Forelimb muscle (tissue), 1 donor: Measurements from ENCODE around the gene PPT2. TPM values are rescaled to one million over a fixed set of nuclear protein-coding genes. Genes with fewer than 3 reads are reported as not detected.
"Not testable (repeated sequence)": the region's sequence is repeated elsewhere in the genome, so short reads cannot be mapped to it uniquely, and the experiment has no call there.

ENCODE experiments used
- DNase-seq: peaks from one replicate; pipeline ENCODE4 v3.0.0-alpha.2; 2013; ENCODE audit warnings: low read depth
- polyA plus RNA-seq: library from polyadenylated mRNA; unstranded; fragments of 120-200 nt; gene quantifications from one replicate; pipeline ENCODE4 v1.2.1, GENCODE V29; 2013; ENCODE audit not compliant: insufficient read length

The PPT2 gene
- polyA plus RNA-seq, 1 donor: 34.6 TPM

GRCh38 chr6:32127409-32127716 is 26.6 kb upstream of the PPT2 start:
- no peak for DNase-seq

GRCh38 chr6:32127717-32128592 is 26.0 kb upstream of the PPT2 start, which contains the start of gene ATF6B:
TSS of gene ATF6B (minus strand) at chr6:32128246. CDS start at chr6:32128207, 39 bp downstream.
- DNase-seq: peak; percentile 99

GRCh38 chr6:32128751-32129296 is 25.1 kb upstream of the PPT2 start:
- DNase-seq: no peak

DNA sequence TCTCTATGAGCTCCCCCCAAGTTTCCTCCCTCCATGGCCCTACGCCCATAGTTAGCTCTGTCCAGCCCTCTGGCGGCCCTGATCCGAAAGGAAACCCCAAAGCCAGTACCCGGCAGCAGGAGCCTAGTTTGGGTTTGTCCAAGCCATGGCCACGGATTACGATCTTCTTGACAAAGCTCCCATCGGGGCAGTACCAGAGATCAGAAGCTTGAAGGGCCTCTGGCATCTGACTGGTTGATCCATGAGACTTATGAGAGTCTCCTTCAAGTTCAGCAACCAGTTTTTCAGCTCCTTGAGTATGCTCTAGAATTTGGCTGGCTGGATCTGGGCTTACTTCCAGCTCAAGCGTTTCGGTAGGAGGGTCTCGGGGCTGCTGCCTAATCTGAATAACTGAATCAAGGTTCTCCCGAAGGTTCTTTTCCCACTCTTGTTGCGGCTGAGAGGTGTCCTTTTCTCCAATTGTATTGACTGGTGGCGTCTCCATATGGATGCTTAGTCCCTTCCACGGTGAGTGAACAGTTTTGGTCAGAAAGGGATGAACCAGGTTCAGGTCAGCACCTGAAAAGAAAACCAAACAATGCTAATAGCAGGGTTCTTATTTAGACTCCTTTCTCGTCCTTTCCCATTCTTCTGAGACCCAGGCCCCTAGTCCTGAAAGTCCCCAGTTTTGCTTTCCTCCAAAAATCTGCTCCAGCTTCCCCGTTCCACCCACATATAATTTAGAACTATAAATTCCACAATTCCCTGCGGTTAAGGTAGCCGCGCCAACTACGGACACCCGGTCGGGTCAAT is 24.4 kb upstream of the PPT2 start:
- DNase-seq: no peak

- DNase-seq: no peak
Measured at GRCh38 chr6:32131439-32131948, 22.4 kb upstream of the PPT2 start.

DNA sequence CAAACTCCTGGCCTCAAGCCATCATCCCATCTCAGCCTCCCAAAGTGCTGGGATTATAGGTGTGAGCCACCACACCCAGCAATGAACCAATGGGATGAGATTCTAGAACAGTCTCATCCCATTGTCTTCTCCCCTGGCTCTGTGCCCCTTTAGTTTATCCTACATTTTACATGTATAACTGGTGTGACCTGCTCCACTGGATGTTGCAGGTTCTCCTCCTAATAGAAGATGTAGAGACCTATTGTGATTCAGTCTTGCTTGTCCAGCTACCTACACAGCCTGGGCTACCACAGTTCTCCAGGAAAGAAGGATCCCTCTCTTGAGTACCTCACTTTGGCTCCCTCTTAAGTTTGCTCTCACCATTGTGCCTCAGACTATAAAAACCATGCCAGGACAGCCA is 21.8 kb upstream of the PPT2 start:
- DNase-seq: no peak

GRCh38 chr6:32133786-32134185 is 20.2 kb upstream of the PPT2 start:
- DNase-seq: no peak

DNA sequence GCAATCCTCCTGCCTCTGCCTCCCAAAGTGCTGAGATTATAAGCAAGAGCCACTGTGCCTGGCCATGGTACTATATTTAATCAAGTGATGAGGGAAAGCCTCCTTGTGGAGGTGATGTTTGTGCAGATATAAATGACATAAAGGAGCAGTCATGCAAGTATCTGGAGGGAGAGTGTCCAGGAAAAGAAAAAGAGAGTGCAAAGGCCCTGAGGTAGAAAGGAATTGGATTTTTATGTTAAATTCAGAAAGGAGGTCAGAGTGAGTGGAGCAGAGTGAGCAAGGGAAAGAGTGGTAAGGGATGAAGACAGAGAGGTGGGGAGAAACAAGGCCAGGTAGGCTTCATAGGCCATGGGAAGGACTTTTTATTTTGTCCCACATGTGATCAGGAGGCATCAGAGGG is 16.5 kb upstream of the PPT2 start:
- DNase-seq: no peak

DNA sequence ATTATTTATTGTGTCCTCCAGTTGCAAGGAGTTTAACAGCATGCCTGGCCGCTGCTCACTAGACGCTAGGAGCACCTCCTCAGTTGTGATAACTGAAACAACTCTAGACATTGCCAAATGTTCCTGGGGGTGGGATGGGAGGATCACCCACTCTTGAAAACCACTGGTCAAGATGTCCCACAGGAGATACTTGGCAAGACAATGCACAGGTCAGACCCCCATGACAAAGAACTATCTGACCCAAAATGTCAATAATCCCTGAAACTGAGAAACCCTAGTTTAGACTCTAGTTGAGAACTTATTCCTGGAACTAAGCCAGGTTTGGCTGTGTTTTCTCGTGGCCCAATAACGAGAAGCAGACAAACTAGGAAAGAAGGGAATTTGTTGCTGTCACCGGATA is 14.4 kb upstream of the PPT2 start:
- no peak for DNase-seq

- DNase-seq: no peak
Measured at GRCh38 chr6:32140420-32141046, 13.4 kb upstream of the PPT2 start.

GRCh38 chr6:32144238-32144637 is 9.7 kb upstream of the PPT2 start:
- DNase-seq: not testable (repeated sequence)

DNA sequence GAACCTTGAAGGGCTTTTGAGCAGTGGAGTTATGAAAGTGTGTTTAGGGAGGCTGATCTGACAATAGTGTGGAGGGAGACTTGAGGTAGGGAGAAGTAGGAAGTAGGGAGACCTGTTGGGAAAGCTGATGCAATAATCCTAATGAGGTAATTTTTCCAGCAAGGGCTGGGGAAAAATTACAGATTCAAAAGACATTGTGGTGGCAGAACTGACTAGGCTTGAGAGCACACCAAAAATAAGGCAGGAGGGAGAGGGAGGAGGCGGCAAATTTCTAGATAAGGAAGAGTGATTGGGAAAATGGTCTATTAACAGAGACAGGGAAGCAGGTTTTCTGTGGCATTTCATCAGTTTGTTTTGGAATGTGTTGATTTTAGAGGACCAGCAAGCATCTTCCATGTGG is 7.7 kb upstream of the PPT2 start:
- DNase-seq: no peak

GRCh38 chr6:32146687-32147086 is 7.3 kb upstream of the PPT2 start:
- DNase-seq: no peak

GRCh38 chr6:32147401-32148132 is 6.4 kb upstream of the PPT2 start:
- no peak for DNase-seq

GRCh38 chr6:32148289-32149091 is 5.5 kb upstream of the PPT2 start:
- no peak for DNase-seq

- no peak for DNase-seq
Measured at GRCh38 chr6:32149092-32149755, 4.7 kb upstream of the PPT2 start.

- no peak for DNase-seq
Measured at GRCh38 chr6:32149932-32150870, 3.7 kb upstream of the PPT2 start.

DNA sequence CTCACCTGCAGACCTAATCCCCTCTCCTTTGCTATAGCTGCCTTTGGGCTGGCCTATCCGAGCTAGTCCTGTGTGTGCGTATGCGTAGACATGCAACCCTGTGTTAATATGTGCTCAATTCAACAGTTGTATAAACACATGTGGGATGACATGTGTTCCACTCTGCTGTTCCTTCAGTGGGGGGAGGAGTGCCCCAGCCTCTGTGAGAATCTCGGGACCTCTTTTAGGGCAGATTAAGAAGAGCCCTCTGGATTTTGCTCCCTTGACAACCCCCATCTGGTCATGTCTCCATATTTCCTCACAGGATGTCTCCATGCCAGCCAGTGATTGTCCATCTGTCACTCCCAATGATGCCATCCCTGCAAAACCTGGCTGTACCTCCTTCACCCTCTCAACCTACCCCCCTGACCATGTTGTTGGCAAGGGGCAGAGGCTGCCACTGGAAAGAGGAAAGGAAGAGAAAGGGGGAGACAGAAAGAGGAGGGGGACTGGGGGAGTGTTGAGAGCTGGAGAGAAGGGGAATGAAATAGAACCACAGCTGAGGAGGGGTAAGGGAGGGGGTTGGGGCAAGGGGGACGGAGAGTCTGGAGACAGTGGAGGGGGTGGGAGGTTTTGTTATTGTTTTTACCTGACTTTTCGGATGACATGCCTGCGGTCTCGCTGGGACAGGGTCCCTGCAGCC is 2.6 kb upstream of the PPT2 start:
- no peak for DNase-seq
